Activated CD4-positive, alpha-beta T cell treated with anti-CD3 and anti-CD28 coated beads for 36 hours (primary cell): ENCODE measurements around the gene PTPRK. TPM values are rescaled to one million over a fixed set of nuclear protein-coding genes. Genes with fewer than 3 reads are reported as not detected.

ENCODE experiments used
- ATAC-seq: fragments of 200-7000 bp; cut with Tn5 transposase; one replicate; pipeline ENCODE4 v1.10.0; 2021; ENCODE audit warnings: mild to moderate bottlenecking, moderate library complexity
- CTCF ChIA-PET: fragments of 350-600 bp; sonication (Branson Sonifier 250); formaldehyde crosslinking; loops from one replicate; lab custom pipeline; 2021; ENCODE audit warnings: antibody characterized with exemption; lab: Charles Lee
- POLR2A ChIA-PET: fragments of 350-600 bp; sonication (Branson Sonifier 250); formaldehyde crosslinking; loops from one replicate; lab custom pipeline; 2021; ENCODE audit warnings: antibody characterized with exemption, inconsistent platforms; lab: Charles Lee
- DNase-seq: peaks from one replicate; pipeline ENCODE4 v3.0.0-alpha.2; 2020
- H3K27ac Mint-ChIP-seq: one replicate; pipeline ENCODE4 v1.8.0; 2021; ENCODE audit warnings: mixed read lengths
- H3K27me3 Mint-ChIP-seq: one replicate; pipeline ENCODE4 v1.8.0; 2021; ENCODE audit warnings: mixed read lengths
- H3K36me3 Mint-ChIP-seq: one replicate; pipeline ENCODE4 v1.8.0; 2021; ENCODE audit warnings: low read depth, mixed read lengths
- H3K4me1 Mint-ChIP-seq: one replicate; pipeline ENCODE4 v1.8.0; 2021; ENCODE audit warnings: mixed read lengths
- H3K4me3 Mint-ChIP-seq: one replicate; pipeline ENCODE4 v1.8.0; 2021; ENCODE audit warnings: mild to moderate bottlenecking, moderate library complexity, mixed read lengths
- H3K9me3 Mint-ChIP-seq: one replicate; pipeline ENCODE4 v1.8.0; 2021; ENCODE audit warnings: low read depth, mixed read lengths
- intact Hi-C, 2 experiments: fragments of 100-400 bp; cut with DNase I in 1 of 2; cut with micrococcal nuclease in 1 of 2; formaldehyde crosslinking; loops; one replicate each; pipeline versions ENCODE4 v1.14.2 to v1.15.1; 2022 to 2024; cut with DNase I, micrococcal nuclease
- total RNA-seq, 2 experiments: library from RNA; stranded (reverse); gene quantifications; one replicate each; pipeline ENCODE4 v1.2.3, GENCODE V29; 2021

The PTPRK gene
- total RNA-seq, 2 experiments from 2014 or later, result 4.1 to 5.0 TPM

DNA sequence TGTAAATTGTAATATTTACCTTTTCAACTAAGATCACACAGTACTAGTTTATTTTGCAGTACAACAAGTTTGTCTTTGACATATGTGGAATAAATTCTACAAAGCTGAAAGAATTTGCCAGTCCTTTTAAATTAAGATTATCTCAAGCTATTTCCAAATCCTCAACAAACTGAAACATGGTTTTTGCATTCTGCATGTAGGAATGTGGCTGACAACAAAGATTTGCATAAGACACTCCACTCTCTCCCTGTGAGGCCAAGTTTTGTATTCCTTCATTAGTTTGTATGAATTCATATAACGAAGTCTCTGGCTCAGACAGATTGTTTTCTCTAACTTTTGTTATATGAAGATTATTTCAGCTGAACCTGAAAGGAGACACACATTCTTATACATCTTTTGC lies 495.4 kb downstream of the PTPRK start:
- Mint-ChIP-seq H3K4me1 (peaks cover 8% of the 10 kb centered on the region), H3K4me3 (no peak overlapping the region), H3K27me3 (no peaks in the 10 kb centered on the region), H3K9me3 (no peaks in the 10 kb centered on the region), H3K27ac (no peak overlapping the region), H3K36me3 (no peaks in the 10 kb centered on the region)
- ATAC-seq, result no peak
- ChIA-PET CTCF (interaction anchor here (0.5 to 1.0 kb wide), 4 partner anchors 9 to 1212 kb away, joined by 3 read pairs; no protein-coding TSS in a partner anchor), POLR2A (no interaction called here)
- no peak for DNase-seq
- intact Hi-C loops, result no loop called here

DNA sequence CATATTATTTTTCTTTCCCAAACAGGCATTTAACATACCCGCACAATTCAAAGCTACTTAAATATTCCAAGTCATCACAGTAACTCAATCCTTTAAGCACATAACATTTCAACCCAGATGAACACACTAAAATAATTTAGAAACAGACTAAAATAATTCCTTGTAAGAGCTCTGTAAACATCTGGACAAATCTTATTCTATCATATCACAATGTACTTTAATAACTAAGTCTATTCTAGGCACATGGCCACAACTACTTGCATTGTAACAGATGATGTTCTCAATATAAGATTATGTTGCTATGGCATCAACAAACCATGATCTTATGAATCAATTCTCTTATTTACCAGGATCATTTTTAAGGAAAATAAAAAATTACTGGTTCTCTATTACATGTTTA lies 496.4 kb downstream of the PTPRK start:
- Mint-ChIP-seq H3K36me3 (no peaks in the 10 kb centered on the region), H3K27ac (no peak overlapping the region), H3K9me3 (no peaks in the 10 kb centered on the region), H3K4me1 (peaks cover 8% of the 10 kb centered on the region), H3K4me3 (no peak overlapping the region), H3K27me3 (no peaks in the 10 kb centered on the region)
- ChIA-PET POLR2A (no interaction called here), CTCF (no interaction called here)
- ATAC-seq, result no peak
- intact Hi-C loops, result no loop called here
- DNase-seq, result no peak

DNA sequence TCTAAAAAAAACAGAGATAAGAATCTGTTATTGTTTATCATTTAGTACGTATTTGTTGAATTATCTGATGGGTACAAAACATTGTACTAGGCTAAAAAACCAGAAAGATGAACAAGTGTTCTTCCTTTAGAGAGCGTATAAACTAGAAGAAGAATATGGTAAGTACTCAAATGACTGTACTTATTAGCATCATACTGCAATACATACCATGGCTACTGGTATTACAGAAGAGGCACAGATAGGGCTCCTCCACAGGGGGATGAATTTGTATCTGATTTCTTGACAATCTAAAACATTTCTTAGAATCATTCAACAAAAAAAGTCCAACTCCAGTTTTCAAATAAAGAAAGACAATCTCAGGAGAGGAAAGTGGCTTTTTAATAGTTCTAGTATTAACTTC lies 501.6 kb downstream of the PTPRK start:
- intact Hi-C loops, result no loop called here
- POLR2A ChIA-PET, result no interaction called here
- Mint-ChIP-seq H3K27me3 (no peaks in the 10 kb centered on the region), H3K36me3 (no peaks in the 10 kb centered on the region), H3K27ac (no peak overlapping the region), H3K4me1 (no peaks in the 10 kb centered on the region), H3K9me3 (no peaks in the 10 kb centered on the region), H3K4me3 (no peak overlapping the region)
- no peak for ATAC-seq
- CTCF ChIA-PET, result no interaction called here
- DNase-seq, result no peak

DNA sequence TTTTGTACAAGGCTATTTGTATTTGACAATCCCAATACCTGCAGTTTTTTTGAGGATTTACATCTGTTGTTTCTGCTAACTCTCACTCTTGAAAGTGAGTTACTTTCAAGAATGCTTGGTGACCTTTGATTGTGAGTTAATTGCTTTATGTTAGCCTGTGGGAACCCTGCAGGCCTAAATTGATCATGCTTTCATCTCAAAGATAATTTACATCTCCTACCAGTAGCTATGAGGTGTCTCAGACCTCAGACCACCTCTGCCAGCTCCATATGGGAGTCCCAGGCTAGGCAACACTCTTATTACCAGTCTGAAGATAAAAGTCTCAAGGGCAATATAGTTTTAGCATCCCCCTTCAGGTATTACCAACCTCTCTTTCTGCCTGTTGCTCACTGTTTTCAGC lies 503.1 kb downstream of the PTPRK start:
- ChIA-PET CTCF (interaction anchor here (1.0 kb wide), 1 partner anchor 12 kb away, joined by 3 read pairs; no protein-coding TSS in a partner anchor), POLR2A (no interaction called here)
- Mint-ChIP-seq H3K9me3 (no peaks in the 10 kb centered on the region), H3K36me3 (no peaks in the 10 kb centered on the region), H3K4me3 (no peak overlapping the region), H3K27me3 (no peaks in the 10 kb centered on the region), H3K4me1 (no peaks in the 10 kb centered on the region), H3K27ac (no peak overlapping the region)
- DNase-seq (no peak), ATAC-seq (no peak)
- intact Hi-C loops, result no loop called here

DNA sequence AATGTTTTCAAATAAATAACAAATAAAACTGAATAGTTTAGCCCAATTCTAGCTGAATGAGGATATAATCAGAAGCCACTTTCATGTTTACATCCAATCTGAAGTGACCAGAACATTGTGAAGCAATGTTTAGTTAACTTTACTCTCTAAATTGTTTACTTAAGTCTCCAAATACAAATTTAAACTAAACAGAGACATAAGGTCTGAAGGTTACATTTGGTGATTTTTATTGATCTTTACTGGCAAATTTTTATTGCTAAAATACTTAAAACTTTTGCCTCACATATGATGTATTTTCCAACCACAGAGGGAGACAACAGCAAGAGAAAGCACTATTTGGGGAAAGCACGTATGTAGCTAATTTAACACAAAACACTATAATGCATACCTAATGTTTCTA lies 512.7 kb downstream of the PTPRK start:
- H3K27me3 Mint-ChIP-seq, result no peaks in the 10 kb centered on the region
- ChIA-PET POLR2A (no interaction called here), CTCF (interaction anchor here (1.0 to 1.6 kb wide), 2 partner anchors 13 to 320 kb away, joined by 3 to 5 read pairs; no protein-coding TSS in a partner anchor)
- ATAC-seq, result no peak
- H3K9me3 Mint-ChIP-seq, result no peaks in the 10 kb centered on the region
- no peak overlapping the region for H3K4me3 Mint-ChIP-seq
- DNase-seq, result no peak
- intact Hi-C loops, result no loop called here
- no peak overlapping the region for H3K27ac Mint-ChIP-seq
- no peaks in the 10 kb centered on the region for H3K4me1 Mint-ChIP-seq
- H3K36me3 Mint-ChIP-seq, result no peaks in the 10 kb centered on the region

DNA sequence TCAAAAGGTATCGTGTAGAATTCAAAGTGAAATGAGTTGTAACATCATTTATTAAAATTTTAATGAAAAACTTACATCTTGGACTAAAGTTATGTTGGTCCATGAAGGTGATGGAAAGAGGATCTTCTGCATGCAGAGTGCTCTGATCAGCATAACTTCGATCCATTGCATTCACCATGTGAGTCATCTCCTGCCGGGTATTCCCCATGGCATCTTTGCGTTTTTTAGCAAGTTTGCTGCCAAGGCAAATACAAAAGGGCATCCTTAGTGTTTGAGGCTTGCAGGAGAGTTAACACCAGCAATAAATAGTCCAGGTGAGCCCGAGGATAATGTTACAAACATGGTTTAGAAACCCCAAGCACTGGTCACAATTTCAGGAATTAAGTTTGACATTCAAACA lies 515.4 kb downstream of the PTPRK start:
- ATAC-seq, result peak; percentile 23
- intact Hi-C loops, result no loop called here
- ChIA-PET POLR2A (no interaction called here), CTCF (interaction anchor here (1.2 kb wide), 2 partner anchors 12 to 150 kb away, joined by 3 read pairs; no protein-coding TSS in a partner anchor)
- no peaks in the 10 kb centered on the region for H3K36me3 Mint-ChIP-seq
- peak; percentile 15 for DNase-seq
- no peak overlapping the region for H3K4me3 Mint-ChIP-seq
- H3K27me3 Mint-ChIP-seq, result no peaks in the 10 kb centered on the region
- H3K9me3 Mint-ChIP-seq, result no peaks in the 10 kb centered on the region
- peaks cover 4% of the 10 kb centered on the region for H3K4me1 Mint-ChIP-seq
- no peak overlapping the region for H3K27ac Mint-ChIP-seq

DNA sequence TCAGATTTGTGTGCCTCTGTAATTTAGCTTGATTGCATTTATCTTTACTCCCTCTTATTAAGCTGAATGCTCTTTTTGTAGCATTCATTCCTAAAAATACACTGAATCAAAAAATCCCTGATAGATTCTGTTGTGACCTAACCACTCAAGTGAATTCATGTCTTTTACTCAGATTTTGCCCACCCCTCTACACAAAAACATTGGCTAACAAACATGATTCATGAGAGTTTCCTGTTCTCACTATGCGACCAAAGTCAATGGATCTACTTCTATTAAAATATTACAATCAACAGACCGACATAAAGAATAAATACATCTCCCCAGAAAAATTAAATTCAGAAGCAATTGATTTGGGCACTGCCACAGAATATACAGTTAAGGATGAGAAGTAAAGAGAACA lies 520.0 kb downstream of the PTPRK start:
- H3K27me3 Mint-ChIP-seq, result no peaks in the 10 kb centered on the region
- peaks cover 31% of the 10 kb centered on the region for H3K4me1 Mint-ChIP-seq
- DNase-seq (no peak), ATAC-seq (no peak)
- no peaks in the 10 kb centered on the region for H3K9me3 Mint-ChIP-seq
- no peak overlapping the region for H3K27ac Mint-ChIP-seq
- intact Hi-C loops, result no loop called here
- CTCF ChIA-PET, result interaction anchor here (1.3 kb wide), 1 partner anchor 263 kb away, joined by 3 read pairs; no protein-coding TSS in a partner anchor
- POLR2A ChIA-PET, result no interaction called here
- no peaks in the 10 kb centered on the region for H3K36me3 Mint-ChIP-seq
- H3K4me3 Mint-ChIP-seq, result no peak overlapping the region

DNA sequence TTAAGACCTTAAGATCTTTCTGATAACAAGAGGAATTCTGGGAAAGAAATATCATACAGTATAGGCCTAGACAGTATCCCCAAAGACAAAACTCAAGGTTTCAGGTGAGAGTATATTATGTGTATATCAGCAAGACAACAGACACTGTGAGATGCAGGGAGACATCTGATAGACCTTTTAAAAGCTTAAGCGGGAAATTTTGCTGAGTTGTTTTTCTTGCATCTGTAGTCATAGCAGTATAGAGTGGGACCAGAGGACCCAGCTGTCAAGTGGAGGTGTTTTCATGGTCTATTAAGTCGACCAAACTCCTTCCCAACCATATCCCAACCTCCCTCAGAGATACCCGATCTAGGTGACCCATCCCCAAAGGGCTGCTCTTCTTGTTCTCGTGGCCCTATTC lies 521.4 kb downstream of the PTPRK start:
- ATAC-seq (no peak), DNase-seq (no peak)
- Mint-ChIP-seq H3K4me1 (peaks cover 31% of the 10 kb centered on the region), H3K36me3 (no peaks in the 10 kb centered on the region), H3K27ac (no peak overlapping the region), H3K27me3 (no peaks in the 10 kb centered on the region), H3K4me3 (no peak overlapping the region), H3K9me3 (no peaks in the 10 kb centered on the region)
- intact Hi-C loops, result no loop called here
- POLR2A ChIA-PET, result interaction anchor here (1.0 kb wide), 1 partner anchor 238 kb away, joined by 3 read pairs; no protein-coding TSS in a partner anchor
- CTCF ChIA-PET, result interaction anchor here (1.4 kb wide), 1 partner anchor 13 kb away, joined by 4 read pairs; no protein-coding TSS in a partner anchor

DNA sequence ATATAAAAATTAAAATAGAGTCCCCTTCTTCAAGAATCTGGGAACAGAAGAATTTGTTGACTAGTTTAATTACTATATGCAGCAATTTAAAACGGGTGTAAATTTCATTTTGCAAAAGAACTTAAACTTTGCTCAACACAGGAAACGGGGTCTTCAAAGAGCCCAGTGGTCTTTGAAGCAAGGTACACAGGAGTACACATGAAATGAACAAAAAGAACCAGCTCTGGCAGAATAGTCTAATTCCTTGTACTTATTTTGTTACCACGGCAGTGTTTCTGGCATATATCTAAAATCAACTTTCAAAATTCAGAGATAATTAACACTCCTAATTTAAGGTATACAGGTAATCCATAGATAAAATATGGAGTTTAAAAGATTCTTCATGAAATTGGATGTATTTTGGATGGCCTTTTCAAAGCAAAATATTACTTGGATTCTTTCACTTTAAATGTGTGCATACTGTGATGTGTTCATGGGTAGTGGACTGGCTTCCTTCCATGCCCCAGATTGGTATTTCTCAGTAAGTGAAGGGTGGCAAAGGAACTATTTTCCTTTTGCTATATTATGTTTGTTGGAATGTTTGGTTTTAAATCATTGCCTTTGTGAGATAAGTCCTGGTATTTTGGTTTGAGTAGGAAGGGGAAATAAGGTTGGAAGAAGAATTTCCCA lies 522.8 kb downstream of the PTPRK start:
- no peak for DNase-seq
- Mint-ChIP-seq H3K4me1 (peaks cover 31% of the 10 kb centered on the region), H3K27me3 (no peaks in the 10 kb centered on the region), H3K4me3 (no peak overlapping the region), H3K9me3 (no peaks in the 10 kb centered on the region), H3K27ac (no peak overlapping the region), H3K36me3 (no peaks in the 10 kb centered on the region)
- ATAC-seq, result no peak
- intact Hi-C loops, result no loop called here
- ChIA-PET POLR2A (no interaction called here), CTCF (interaction anchor here (0.9 kb wide), 1 partner anchor 30 kb away, joined by 4 read pairs; no protein-coding TSS in a partner anchor)

DNA sequence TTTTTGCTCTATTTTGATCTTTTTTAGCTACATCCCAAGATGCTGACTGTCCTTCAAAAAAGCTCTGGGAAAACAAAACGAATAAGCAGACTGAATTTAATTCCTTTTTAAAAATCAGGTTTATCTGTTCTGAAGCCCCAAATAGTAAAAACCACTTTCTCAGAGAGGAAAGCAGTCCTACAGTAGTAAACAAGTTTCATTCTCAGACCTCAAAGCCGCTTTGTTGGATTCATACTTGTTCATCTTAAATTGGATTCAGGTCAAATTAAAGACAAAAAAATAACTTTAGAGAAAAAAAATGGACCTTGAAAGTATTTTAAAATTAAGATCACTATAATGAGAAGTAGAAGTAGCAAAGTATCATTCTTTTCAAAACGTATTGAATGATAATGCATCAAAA lies 523.5 kb downstream of the PTPRK start:
- H3K27ac Mint-ChIP-seq, result no peak overlapping the region
- peaks cover 35% of the 10 kb centered on the region for H3K4me1 Mint-ChIP-seq
- H3K27me3 Mint-ChIP-seq, result no peaks in the 10 kb centered on the region
- H3K4me3 Mint-ChIP-seq, result no peak overlapping the region
- no peaks in the 10 kb centered on the region for H3K36me3 Mint-ChIP-seq
- POLR2A ChIA-PET, result no interaction called here
- ATAC-seq (no peak), DNase-seq (no peak)
- no peaks in the 10 kb centered on the region for H3K9me3 Mint-ChIP-seq
- intact Hi-C loops, result no loop called here
- CTCF ChIA-PET, result interaction anchor here (0.6 to 0.9 kb wide), 2 partner anchors 29 to 297 kb away, joined by 3 to 4 read pairs; no protein-coding TSS in a partner anchor

DNA sequence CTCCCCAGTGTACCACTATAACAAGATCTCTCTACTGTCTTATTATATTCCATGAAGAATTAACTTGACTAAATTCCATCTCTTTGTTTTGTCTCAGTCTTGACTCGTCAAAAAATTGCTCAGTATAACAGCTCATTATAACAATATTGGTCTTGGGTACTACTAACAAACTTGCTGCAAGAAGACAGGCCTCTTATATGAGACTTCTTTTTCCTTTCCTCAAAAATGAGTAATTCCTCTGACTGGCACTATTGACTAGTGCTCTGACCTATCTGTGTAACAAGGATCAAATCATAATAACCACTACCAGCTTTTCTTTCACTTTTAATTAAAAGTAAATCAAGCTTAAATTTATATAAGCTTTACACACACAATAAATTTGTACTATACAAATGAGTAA lies 528.3 kb downstream of the PTPRK start:
- Mint-ChIP-seq H3K4me1 (peaks cover 17% of the 10 kb centered on the region), H3K4me3 (no peak overlapping the region), H3K27ac (no peak overlapping the region), H3K27me3 (no peaks in the 10 kb centered on the region), H3K36me3 (no peaks in the 10 kb centered on the region), H3K9me3 (peaks cover 3% of the 10 kb centered on the region)
- DNase-seq (no peak), ATAC-seq (peak; percentile 88)
- ChIA-PET CTCF (interaction anchor here (0.9 to 1.8 kb wide), 3 partner anchors 11 to 137 kb away, joined by 3 to 4 read pairs (median 3); no protein-coding TSS in a partner anchor), POLR2A (no interaction called here)
- intact Hi-C loops, result loop anchor here in 1 of 2 experiments (2.0 kb wide), 1 partner anchor 19 kb away; no protein-coding TSS in a partner anchor

DNA sequence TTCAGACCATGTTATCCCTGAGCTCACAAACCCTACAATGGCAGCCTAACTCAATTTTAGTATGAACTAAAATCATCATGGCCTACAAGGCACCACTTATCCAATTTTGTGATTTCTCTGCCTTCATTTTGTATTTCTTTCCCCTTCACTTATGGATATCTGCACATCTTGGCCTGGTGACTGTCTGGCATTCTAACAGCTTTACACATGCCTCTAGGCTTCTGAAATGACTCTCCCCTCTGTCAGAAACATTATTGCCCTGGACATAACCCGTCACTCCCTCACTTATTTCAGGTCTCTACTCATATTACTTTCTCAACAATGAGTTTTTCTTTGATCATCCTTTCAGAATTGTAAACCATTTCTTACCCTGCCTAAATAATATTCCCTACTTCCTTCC lies 530.3 kb downstream of the PTPRK start:
- H3K27me3 Mint-ChIP-seq, result no peaks in the 10 kb centered on the region
- no peaks in the 10 kb centered on the region for H3K36me3 Mint-ChIP-seq
- ChIA-PET POLR2A (no interaction called here), CTCF (interaction anchor here (2.4 kb wide), 1 partner anchor 134 kb away, joined by 6 read pairs; no protein-coding TSS in a partner anchor)
- no peak overlapping the region for H3K27ac Mint-ChIP-seq
- intact Hi-C loops, result no loop called here
- no peak overlapping the region for H3K4me3 Mint-ChIP-seq
- H3K4me1 Mint-ChIP-seq, result peaks cover 6% of the 10 kb centered on the region
- DNase-seq, result no peak
- peaks cover 3% of the 10 kb centered on the region for H3K9me3 Mint-ChIP-seq
- no peak for ATAC-seq
